Endodermal cell (in vitro differentiated cells): Measurements from ENCODE around the gene NFKBIZ. TPM values are rescaled to one million over a fixed set of nuclear protein-coding genes. Genes with fewer than 3 reads are reported as not detected.

ENCODE experiments used
- DNase-seq: peaks from one replicate; pipeline ENCODE4 v3.0.0-alpha.2; 2017
- H3K27ac ChIP-seq: 2 replicates; pipeline ENCODE4 v1.5.1; 2013; ENCODE audit warnings: mild to moderate bottlenecking, low read depth, low read length, moderate library complexity
- H3K27me3 ChIP-seq: 2 replicates; pipeline ENCODE4 v1.6.1; 2013; ENCODE audit warnings: mild to moderate bottlenecking, low read length, moderate library complexity; ENCODE audit not compliant: insufficient read depth, control insufficient read depth, poor library complexity, severe bottlenecking
- H3K36me3 ChIP-seq: 2 replicates; pipeline ENCODE4 v1.7.0; 2013; ENCODE audit warnings: mild to moderate bottlenecking, low read length, moderate library complexity; ENCODE audit not compliant: control insufficient read depth, insufficient read depth
- H3K4me1 ChIP-seq: one replicate; pipeline ENCODE4 v1.7.0; 2013; ENCODE audit warnings: low read length; ENCODE audit not compliant: control insufficient read depth, insufficient read depth
- H3K4me3 ChIP-seq: 2 replicates; pipeline ENCODE4 v1.5.1; 2013; ENCODE audit warnings: mild to moderate bottlenecking, low read length, moderate library complexity
- H3K9ac ChIP-seq: 2 replicates; pipeline ENCODE4 v1.6.1; 2013; ENCODE audit warnings: mild to moderate bottlenecking, low read length, moderate library complexity; ENCODE audit not compliant: poor library complexity, severe bottlenecking; ENCODE audit errors: extremely low read depth
- H3K9me3 ChIP-seq: 2 replicates; pipeline ENCODE4 v1.6.1; 2013; ENCODE audit warnings: mild to moderate bottlenecking, low read length, moderate library complexity; ENCODE audit not compliant: control insufficient read depth
- H3K27ac Mint-ChIP-seq: 2 replicates; pipeline ENCODE4 v1.8.0; 2020; ENCODE audit warnings: mixed read lengths
- H3K27me3 Mint-ChIP-seq: 2 replicates; pipeline ENCODE4 v1.8.0; 2021; ENCODE audit warnings: mild to moderate bottlenecking, mixed read lengths; ENCODE audit not compliant: insufficient read depth
- H3K36me3 Mint-ChIP-seq: 2 replicates; pipeline ENCODE4 v1.8.0; 2020; ENCODE audit warnings: low read depth, mixed read lengths
- H3K4me1 Mint-ChIP-seq: 2 replicates; pipeline ENCODE4 v1.8.0; 2020; ENCODE audit warnings: mixed read lengths
- H3K4me3 Mint-ChIP-seq: 2 replicates; pipeline ENCODE4 v1.8.0; 2020; ENCODE audit warnings: mild to moderate bottlenecking, moderate library complexity, mixed read lengths
- H3K9me3 Mint-ChIP-seq: 2 replicates; pipeline ENCODE4 v1.8.0; 2020; ENCODE audit warnings: mild to moderate bottlenecking, mixed read lengths
- CTCF ChIP-seq: fragments of 200-600 bp; sonication (generic); conservative IDR thresholded peaks from 2 replicates; pipeline ENCODE4 v1.5.0; 2021; ENCODE audit warnings: antibody characterized with exemption, mild to moderate bottlenecking
- WGBS, 2 experiments: methylation state at CpG; one replicate each; pipeline versions ENCODE4 v1.1.5 to v1.1.7; 2013; ENCODE audit warnings: missing lambda C conversion rate in 2 of 2, mixed read lengths in 1 of 2; ENCODE audit not compliant: insufficient coverage in 1 of 2, insufficient read length in 1 of 2; 5-methylcytosine and 5-hydroxymethylcytosine counted together
- total RNA-seq, 2 donors: library from RNA; stranded (reverse); fragmentation: NEBNext Ultra II Directional in 1 of 2; extraction: Animal tissue kit (Norgen Biotek cat#: 25700) in 1 of 2; gene quantifications; 2 replicates in 1 of 2; 3 replicates in 1 of 2; pipeline ENCODE4 v1.2.1, GENCODE V29; 2021

The NFKBIZ gene
- total RNA-seq, 2 donors from 2014 or later, result 5.9 to 6.6 TPM

- Histone ChIP-seq H3K27me3 (no peaks in the 10 kb centered on the region), H3K36me3 (peaks cover 38% of the 10 kb centered on the region), H3K27ac (no peak overlapping the region), H3K9ac (no peak overlapping the region), H3K9me3 (no peaks in the 10 kb centered on the region), H3K4me1 (no peaks in the 10 kb centered on the region), H3K4me3 (peak overlapping the region; percentile 95)
- 90 to 93% methylated on average over 2 to 5 of the region's 5 CpGs for WGBS, 2 experiments
- H3K36me3 Mint-ChIP-seq, result peaks cover 35% of the 10 kb centered on the region
- no peaks in the 10 kb centered on the region for H3K27me3 Mint-ChIP-seq
- DNase-seq, result no peak
- H3K4me1 Mint-ChIP-seq, result peaks cover 18% of the 10 kb centered on the region
- no peak for TF ChIP-seq CTCF
- H3K27ac Mint-ChIP-seq, result no peak overlapping the region
- H3K4me3 Mint-ChIP-seq, result peak overlapping the region; percentile 89
- no peaks in the 10 kb centered on the region for H3K9me3 Mint-ChIP-seq
These were observed 1.9 kb downstream of the NFKBIZ start for GRCh38 chr3:101851072-101851770.

- TF ChIP-seq CTCF, result no peak
- H3K27ac ChIP-seq, result no peak overlapping the region
- peaks cover 18% of the 10 kb centered on the region for H3K4me1 Mint-ChIP-seq
- H3K4me3 Mint-ChIP-seq, result no peak overlapping the region
- H3K9me3 ChIP-seq, result no peaks in the 10 kb centered on the region
- peaks cover 38% of the 10 kb centered on the region for H3K36me3 ChIP-seq
- no peaks in the 10 kb centered on the region for H3K4me1 ChIP-seq
- no peaks in the 10 kb centered on the region for H3K27me3 ChIP-seq
- no peaks in the 10 kb centered on the region for H3K27me3 Mint-ChIP-seq
- peaks cover 38% of the 10 kb centered on the region for H3K36me3 Mint-ChIP-seq
- H3K4me3 ChIP-seq, result peak overlapping the region; percentile 95
- no peak overlapping the region for H3K27ac Mint-ChIP-seq
- no peak for DNase-seq
- no peak overlapping the region for H3K9ac ChIP-seq
- 92 to 97% methylated on average over 3 to 6 of the region's 6 CpGs for WGBS, 2 experiments
- H3K9me3 Mint-ChIP-seq, result no peaks in the 10 kb centered on the region
These were observed 2.8 kb downstream of the NFKBIZ start for GRCh38 chr3:101851850-101852714.

- Histone ChIP-seq H3K4me3 (no peak overlapping the region), H3K27ac (no peak overlapping the region), H3K27me3 (no peaks in the 10 kb centered on the region), H3K4me1 (no peaks in the 10 kb centered on the region), H3K36me3 (peaks cover 49% of the 10 kb centered on the region), H3K9ac (no peak overlapping the region), H3K9me3 (no peaks in the 10 kb centered on the region)
- Mint-ChIP-seq H3K27me3 (no peaks in the 10 kb centered on the region), H3K9me3 (no peaks in the 10 kb centered on the region), H3K36me3 (peaks cover 44% of the 10 kb centered on the region), H3K27ac (no peak overlapping the region), H3K4me3 (no peak overlapping the region), H3K4me1 (peaks cover 17% of the 10 kb centered on the region)
- TF ChIP-seq CTCF, result no peak
- no peak for DNase-seq
- WGBS, 2 experiments, result 86 to 91% methylated on average over 6 to 8 of the region's 8 CpGs
These were observed 3.9 kb downstream of the NFKBIZ start for GRCh38 chr3:101852983-101853840.
